Stimulated activated CD8-positive, alpha-beta memory T cell treated with anti-CD3 and anti-CD28 coated beads, Interleukin-15, amount 100 ng/mL, for 24 hours (primary cell): ENCODE measurements around the gene FOXL3.

Experiments used
- DNase-seq: peaks from one replicate; pipeline ENCODE4 v3.0.0-alpha.2; 2020; ENCODE audit warnings: low read depth

The FOXL3 gene

DNA sequence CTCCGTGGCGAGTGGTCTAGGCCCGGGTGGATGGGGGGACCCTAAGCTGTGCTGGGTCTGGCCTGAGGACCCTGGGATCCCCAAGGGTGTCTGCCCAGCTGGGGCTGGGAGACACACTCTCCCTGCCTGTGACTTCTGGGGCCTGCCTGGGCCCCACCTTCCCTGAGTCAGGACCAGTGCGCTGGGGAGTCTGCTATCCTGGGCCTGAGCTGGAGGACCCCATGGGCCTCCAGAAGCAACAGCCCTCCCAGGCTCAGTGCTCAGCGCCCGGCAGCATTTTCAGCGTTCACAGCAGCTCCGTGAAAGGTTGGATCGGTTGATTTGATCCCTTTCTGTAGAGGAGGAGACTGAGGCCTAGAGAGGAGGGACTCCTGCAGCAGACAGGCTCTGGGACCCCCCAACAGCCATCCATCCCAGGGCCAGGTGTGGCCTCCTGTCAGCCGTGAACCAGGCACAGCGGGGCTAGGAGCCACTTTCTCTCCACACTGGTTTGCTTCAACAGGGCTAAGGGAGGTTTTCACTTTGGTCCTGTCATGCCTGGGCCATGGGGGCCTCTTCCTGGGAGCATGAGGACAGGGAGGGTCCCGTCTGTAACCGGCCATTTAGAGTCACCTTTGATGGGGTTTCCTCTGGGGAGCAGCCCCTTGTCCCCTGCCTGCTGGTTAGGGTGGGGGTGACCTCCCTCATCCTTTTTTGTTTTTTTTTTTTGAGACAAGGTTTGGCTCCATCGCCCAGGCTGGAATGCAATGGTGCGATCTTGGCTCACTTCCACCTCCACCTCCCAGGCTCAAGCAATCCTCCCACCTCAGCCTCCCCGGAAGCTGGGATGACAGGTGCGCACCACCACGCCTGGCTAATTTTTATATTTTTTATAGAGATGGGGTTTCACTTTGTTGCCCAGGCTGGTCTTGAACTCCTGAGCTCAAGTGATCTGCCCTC lies 12.4 kb downstream of the FOXL3 start:
- DNase-seq: no peak

DNA sequence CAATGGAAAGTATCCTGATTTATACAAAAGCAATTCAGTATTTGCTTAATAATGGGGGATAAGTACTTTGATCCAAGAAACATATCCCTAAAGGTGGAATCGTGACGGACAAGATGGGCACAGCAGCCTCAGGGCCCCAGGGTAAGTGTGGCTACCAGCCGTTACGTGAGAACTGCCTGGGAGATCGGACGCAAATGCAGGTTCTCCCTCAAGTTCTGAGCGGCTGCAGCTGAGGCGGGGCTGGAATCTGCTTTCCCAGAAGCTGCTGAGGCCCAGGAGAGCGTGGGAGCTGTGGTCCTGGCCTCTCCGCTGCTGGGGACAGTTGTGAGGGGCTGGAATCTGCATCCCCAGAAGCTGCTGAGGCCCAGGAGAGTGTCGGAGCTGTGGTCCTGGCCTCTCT lies 13.5 kb downstream of the FOXL3 start:
- no peak for DNase-seq

DNA sequence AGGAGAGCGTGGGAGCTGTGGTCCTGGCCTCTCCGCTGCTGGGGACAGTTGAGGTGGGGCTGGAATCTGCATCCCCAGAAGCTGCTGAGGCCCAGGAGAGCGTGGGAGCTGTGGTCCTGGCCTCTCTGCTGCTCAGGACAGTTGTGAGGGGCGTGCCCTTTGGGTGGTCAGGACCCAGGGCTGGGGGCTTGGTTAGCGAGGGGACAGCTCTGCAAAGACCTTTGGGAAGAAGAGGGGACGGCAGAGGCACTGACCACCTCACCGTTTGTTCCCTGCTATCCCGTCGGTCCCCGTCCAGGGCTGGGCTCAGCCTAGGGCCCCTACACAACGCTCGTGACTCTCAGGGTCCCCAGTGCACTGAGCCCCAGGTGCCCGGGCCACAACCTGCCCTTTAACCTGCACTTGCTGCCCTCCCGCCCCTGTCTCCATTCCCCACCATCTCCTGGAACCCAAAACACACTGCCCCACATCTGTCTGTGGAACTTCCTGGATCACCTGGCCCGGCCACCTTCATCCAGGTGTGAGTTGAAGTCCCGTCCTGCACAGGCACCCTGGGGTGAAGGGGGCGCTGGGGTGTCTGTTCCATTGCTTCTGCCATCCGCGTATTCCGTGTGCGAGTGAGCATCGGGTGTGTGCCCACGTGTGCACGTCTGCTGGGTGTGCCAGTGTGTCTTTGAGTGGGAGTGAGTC lies 14.1 kb downstream of the FOXL3 start:
- DNase-seq: no peak

DNA sequence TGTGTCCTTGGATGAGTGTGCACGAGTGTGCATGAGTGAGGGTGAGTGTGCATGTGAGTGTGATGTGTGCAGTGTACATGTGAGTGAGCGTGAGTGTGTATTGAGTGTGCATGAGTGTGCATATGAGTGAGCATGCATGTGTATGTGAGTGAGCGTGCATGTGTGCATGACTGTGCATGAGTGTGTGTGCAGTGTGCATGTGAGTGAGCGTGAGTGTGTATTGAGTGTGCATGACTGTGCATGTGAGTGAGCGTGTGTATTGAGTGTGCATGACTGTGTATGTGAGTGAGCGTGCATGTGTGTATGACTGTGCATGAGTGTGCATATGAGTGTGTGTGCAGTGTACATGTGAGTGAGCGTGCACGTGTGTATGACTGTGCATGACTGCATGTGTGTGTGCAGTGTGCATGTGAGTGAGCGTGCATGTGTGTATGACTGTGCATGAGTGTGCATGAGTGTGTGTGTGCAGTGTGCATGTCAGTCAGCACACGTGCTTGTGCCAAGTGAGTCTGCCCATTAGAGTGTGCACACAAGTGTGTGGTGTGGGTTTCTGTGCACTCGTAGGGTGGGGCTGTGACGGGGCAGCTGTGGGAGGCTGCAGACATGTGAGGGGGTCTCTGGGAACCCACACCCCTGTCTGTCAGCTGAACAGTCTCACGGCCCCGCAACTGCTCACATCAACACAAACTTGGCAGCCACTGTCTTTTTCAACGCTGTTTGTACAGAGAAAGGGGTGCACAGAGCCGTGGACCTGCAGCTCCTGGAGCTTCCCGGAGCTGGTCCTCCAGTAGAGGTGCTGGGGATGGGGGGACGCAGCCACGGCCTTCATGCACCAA lies 14.8 kb downstream of the FOXL3 start:
- DNase-seq: no peak

DNA sequence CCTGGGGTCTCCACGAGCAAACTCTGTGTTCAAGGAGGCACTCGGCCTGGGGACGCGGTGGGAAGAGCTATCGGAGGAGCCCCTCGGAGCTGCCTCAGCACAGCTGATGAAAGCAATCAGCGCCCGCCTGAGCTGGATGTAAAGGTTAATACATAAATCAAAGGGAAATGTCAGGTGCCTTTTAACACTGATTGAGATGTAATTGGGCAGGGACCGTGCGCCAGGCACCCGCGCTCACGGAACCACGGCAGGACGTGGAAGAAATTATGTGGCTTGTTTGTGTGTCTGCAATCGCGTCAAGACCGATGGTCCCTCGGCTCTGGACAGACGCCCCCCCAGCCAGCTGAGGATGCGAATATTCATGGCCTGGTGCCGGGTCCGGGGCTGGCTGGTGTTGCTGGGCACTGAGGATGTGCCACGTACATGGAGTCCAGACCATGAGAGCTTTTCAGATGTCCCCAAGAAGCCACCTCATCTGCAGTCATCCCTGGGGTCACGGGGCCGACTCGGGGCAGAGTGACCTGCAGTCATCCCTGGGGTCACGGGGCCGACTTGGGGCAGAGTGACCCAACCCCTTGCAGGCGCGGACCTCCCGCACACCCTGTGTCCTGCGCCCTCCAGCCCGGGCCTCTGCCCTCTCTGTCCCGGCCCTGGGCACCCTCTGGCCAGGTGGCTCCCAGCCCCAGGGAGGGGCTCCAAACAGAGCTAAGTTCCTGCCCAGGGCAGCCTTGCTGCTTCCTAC lies 15.6 kb downstream of the FOXL3 start:
- no peak for DNase-seq

DNA sequence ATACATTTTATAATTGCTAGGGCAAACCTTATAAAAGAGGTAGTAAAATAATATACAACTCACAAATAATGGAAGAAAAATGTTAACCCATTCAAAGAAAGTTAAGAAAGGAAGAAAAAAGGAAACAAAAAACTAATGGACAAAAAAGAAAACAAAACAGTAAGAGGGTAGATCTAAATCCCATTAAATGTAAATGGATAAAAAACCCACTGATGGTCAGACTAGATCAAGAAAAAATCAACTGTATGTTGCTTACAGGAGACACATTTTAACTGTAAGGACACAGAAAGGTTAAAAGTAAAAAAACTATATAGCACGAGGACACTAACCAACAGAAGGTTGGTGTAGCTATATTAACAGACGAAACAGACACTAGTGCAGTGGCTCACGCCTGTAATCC lies 18.0 kb downstream of the FOXL3 start:
- no peak for DNase-seq

DNA sequence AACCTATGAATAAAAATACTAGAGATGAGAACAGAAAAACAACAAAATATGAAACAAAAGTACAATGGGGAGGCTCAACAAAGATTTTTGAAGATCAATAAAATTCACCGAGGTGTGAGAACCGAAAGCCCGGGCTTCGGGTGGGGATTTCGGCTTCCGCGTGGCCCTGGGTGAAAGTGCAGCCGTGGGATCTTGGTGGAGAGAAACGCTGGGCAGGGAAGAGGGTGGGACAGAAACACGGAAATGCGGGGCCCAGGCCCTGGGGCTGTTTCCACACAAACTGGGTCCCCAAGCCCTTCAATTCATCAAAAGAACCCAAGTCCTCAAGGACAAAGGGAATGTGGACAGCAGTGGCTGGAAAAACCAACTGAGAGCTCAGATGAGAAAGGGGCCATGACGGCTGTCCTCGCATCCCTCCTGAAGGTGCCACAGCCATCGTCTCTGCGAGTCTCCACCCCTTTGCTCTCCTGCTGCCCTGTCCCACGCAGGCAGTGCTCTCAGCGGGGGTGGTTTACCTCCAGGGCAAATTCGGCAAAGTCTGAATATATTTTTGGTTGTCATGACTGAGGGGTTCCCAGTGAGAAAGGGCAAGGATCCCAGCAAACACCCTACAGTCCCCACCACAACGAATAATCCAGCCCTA lies 19.7 kb downstream of the FOXL3 start:
- no peak for DNase-seq

DNA sequence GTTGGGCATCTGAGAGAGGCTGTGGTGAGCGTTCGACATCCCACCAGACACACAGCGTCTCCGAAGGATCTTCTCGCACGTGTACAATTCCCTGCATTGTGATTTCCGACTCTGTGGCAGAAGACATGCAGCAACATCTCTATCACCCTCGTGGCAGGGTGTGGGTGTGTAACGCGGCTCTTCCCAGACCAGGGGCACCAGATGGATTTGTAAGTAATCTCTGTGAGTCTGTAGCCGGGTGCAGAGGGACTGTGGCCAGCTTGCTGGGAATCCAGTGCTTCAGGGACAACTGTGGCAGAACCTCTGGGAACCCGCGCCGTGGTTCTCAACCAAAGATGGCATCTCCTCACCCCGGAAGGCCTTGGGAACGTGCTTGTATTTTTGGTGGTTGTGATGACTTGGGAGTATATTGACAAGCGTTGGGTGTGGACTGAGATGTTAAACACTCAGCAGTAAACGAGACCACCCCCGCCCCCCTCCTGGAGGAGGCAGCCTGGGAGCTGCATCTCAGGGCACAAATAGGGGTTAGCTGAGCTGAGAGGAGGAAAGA lies 21.2 kb downstream of the FOXL3 start:
- no peak for DNase-seq

DNA sequence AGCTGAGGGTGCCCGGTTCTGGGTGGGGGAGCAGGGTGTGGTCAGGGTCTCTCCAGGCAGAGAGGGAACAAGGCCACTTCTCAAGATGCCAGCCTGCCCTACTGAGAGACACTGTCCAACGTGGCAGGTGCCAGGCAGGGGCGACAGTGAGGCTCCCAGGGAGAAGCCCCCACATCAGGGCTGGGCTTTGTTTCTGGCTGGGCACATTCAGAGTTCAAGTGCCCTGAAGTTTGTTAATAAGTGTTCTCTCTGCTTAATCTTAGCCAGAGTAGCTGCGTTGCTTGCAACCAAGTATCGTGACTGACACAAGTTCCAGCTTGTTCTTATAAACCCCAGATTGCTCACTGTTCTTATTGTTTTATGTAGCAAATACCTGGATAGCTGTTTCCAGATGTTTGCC lies 21.8 kb downstream of the FOXL3 start:
- DNase-seq: no peak

DNA sequence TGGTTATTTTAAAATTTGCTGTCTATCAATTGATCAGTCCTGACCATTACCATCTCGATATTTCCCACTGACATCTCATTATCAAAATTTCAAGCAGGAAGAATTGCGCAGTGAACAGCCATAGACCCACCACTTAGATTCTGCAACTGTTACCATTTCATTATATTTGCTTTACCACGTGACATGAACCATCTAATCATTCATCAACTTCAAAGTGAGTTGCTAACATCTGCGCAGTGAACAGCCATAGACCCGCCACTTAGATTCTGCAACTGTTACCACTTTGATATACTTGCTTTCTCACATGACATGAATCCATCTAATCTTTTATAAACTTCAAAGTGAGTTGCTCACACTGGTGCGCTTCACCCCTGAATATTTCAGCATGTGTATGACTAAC lies 22.5 kb downstream of the FOXL3 start:
- DNase-seq: no peak

DNA sequence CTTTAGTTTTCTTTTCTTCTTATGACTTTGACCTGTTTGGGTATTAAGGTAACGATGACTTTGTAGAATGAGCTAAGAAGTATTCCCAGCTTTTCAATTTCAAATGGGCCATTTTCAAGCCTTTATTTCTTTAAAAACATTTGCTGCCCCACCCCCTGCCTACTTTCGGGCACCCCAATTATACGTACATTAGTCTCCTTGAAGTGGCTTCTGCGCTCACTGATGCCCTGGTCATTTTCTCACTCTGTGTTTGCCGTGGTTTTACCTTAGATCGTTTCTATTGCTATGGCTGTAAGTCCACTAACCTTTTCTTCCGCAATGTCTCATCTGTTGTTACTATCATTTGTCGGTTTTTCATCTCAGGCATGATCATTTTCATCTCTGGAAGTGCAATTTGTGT lies 24.9 kb downstream of the FOXL3 start:
- DNase-seq: no peak

DNA sequence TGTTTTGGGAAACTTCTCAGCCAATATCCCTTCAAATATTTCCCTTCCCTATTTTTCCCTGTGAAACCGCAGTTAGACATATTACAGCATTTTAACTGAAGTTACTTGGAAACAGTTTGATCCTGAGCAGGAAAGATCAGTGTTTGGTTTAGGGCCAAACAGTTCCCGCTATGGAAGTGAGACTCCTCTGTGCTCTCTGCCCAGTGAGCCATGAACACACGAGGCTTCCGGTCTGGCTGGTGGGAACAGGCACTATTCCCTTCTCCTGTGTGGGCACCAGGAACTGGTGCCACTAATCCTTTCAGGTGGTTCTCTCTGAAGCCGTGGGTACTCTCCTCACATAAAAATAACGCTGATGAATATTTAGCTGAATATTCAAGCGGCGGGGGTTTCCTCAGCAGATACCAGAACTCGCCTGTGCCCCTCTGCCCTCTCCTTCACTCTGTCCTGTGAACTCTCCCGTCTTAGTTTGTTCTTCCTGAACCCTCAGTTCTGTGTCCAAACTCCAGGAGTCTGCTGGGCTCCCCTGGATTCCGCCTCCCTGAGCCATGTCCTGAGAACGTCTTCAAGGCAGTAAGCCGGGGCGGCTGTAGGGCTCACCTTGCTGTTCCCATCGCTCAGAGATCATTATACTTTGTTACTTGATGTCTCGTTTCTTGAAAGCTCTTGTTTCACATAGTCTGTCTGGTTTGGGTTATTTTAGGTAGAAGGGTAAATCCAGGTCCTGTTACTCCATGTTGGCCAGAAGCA lies 25.7 kb downstream of the FOXL3 start:
- DNase-seq: no peak

DNA sequence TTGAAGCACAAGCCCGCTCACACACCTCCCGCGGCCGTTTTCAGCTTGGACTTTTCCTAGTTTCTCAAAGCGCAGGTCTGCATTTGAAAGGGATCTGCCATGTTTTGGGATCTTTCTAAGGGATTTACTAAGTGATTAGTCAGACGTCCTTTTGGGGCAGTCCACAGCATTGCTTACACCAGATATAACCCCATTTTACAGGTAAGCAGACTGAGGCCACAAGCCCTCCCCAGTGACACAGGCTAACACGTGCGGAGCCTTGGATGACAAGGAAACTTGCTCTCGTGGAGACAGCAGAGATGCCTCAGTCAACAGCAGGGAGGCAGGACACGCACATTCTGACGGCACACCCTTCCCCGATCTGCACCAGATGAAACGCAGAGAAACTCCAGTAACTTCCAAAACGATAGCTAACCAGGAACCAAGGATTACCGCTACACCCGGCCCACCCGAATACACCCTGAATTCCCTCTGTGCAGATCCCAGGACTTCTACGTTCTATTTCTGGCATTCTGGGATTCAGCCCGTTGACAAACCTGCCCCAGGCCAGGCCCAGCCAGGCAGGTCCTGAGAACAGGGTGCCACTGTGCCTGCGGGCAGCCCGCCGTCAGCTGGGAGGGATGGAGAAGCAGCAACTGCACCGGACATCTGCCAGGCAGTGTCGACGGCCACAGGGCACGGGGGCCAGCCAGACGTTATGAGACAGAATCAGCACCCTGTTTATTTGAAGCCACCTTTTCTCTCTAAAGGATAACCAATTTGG lies 27.9 kb downstream of the FOXL3 start:
- DNase-seq: no peak

DNA sequence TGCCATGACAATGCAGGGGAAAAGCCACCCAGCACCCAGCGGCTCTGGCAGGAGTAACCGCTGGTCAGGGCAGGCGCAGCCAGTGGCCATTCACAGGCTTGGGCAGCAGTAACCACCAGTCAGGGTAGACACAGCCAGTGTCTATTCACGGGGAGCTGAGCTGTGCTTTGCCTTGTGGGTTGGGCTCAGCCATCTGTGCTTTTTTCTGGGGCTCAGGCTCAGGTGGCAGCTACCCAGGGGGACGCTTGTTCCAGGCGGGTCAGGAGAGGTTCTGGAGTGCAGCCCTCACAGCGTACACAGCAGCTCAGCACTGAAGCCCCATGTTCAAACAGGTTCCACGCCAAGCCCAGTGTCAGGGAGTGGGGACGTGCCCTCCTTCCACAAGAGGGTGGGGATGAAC lies 28.5 kb downstream of the FOXL3 start:
- DNase-seq: no peak

DNA sequence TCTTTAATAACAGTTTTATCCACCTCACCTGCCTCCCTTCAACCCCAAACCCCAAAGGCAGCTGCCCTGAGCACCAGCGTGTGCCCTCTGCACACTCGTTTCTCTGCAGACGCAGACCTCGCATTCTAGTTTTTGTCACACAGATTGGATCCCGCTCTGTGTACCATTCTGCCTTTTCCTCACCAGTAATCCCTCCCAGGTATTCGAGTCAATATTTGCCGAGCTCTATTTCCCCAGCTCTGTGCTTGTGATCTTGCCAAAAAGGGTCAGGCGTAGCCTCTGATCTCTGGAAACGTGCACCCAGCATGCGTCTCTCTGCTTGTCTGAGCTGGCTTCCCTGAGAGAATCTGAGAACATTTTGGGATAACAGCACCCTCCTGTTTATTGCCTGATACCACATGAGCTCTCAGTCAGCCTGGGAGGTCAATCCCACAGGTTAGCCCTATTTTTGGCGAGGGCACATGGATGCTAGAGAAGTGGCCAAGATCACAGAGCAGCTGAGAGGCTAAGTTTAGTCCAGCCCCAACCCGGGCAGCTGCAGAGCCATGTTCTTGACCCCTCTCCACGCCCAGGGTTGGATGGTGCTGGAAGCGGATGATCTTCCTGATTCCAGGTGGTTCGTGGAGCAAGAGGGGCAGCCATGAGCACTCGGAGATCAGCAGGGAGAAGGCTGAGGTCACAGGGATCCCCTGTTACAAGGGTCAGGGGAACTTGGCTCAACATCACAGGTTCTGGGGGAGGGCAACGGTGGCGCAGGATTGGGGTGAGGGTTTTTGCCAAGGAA lies 29.1 kb downstream of the FOXL3 start:
- no peak for DNase-seq

DNA sequence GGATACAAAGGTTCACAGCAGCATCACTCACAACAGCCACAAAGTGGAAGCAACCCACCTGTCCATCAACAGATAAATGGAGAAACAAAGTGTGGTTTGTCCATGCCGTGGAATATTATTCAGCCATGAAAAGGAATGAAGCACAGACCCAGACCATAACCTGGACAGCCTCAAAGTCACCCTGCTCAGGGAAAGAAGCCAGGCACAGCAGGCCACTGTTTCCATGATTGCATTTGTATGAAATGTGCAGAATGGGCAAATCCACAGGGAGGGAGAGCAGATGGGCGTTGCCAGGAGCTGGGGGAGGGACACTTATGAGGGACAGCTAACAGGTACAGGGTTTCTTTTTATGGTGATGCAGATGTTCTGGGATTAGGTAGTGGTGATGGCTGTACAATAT lies 30.3 kb downstream of the FOXL3 start:
- DNase-seq: no peak

DNA sequence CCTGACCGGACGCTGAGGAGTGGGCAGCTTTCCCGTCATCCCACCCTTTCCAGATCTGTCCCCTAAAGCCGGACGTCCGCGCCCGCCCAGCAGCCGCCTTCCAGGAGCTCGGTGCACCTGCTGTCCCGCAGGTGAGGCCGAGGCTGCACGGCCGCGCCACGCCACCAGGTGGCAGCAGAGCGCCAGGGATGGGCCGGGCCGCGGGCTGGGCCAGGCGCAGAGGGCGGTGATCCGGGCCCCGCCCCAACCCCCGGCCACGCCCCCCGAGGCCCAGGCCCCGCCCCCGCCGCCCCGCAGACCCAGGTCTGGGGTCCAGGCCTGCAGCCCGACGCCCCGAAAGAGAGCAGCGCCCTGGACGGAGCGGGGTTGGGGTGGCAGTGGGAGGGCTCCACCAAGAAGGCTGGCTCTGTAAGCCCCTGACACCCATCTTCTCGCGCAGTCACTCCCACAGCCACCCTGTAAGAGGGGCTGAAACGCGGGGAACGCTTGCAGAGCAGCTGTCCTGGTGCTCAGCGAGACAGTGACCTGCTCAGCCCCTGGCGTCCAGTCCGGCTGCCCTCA lies 32.2 kb downstream of the FOXL3 start:
- DNase-seq: peak; percentile 94

DNA sequence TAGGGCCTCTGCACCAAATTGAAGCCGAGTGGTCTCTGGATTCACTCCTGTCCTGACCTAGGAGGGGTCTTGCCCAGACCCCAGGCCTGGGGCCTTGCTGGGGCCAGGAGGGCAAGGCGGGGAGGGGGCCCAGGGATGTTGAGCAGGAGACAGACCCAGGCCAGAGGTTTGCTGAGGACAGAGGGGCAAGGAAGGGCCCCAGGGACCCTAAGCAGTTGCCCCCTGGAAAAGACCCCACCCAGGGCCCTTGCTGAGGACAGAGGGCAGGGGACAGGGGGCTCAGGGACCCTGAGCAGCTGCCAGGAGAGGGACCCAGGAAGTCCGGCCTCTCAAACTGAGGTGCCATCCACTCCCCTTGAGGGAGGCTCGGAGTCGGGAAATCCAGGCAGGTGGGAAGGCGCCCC lies 32.7 kb downstream of the FOXL3 start:
- no peak for DNase-seq
